ENCODE data around the gene ELAPOR1.

Gene ELAPOR1

DNA sequence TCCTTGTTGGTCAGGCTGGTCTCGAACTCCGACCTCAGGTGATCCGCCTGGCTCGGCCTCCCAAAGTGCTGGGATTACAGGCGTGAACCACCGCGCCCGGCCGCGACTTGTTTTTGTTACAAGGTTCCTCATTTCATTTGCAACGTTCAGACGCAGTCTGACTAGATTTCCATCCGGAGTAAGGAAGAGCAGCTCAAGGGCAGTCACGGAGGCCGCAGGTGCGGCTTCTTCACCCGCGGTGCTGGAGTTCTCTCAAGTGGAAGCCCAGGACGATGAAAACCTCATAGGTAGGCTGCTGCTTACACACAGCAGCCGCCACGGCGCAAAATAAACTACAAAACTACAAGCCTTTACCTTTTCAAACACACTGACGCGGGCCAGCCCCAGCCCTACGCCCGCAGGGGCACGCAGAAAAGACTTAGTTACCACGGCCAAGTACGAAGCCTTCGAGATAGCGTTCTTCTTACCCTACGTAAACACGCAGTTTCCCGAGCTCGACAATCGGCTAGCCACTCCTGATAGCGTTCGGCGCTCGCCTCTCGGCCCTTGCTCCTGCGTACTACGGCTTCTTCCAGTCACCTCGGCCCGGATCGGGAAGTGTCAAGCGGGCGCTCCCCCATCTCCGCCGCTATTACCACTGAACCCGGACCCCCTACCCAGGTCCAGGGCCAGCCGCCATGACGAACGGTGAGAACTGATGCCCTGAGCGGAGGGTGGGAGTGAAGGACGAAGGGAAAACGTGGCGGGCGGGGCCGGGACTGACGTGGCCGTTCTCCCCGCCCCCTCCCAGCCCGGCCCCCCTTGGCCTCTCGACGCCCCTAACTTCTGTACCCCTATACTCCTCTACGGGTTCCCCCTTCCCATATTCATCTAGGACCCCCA lies 23.5 kb upstream of the ELAPOR1 start, which contains the start of gene TMEM167B:
Gene TMEM167B (plus strand): TSS at position 569 of the 882 bp plus-strand sequence. CDS start 109 bp downstream, at position 678.
- peak; percentile 70 for TF ChIP-seq CREB1 (IDR thresholded peaks at IDR 0.05; ENCODE audit: low read depth)
- TF ChIP-seq CEBPB (IDR thresholded peaks at IDR 0.05): peak; percentile 20; the same call in 1 of the 2 replicates
- TF ChIP-seq, protein P1, sequence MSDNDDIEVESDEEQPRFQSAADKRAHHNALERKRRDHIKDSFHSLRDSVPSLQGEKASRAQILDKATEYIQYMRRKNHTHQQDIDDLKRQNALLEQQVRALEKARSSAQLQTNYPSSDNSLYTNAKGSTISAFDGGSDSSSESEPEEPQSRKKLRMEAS (IDR thresholded peaks at IDR 0.05): peak; percentile 97
- peak; percentile 27; the same call in 1 of the 2 replicates for TF ChIP-seq EP300 (IDR thresholded peaks at IDR 0.05; ENCODE audit: borderline replicate concordance)
- no peak for TF ChIP-seq NFIC (IDR thresholded peaks at IDR 0.05)
- peak; percentile 83 for TF ChIP-seq TCF12 (IDR thresholded peaks at IDR 0.05; ENCODE audit: low read depth)
- TF ChIP-seq ZBTB7A (IDR thresholded peaks at IDR 0.05; ENCODE audit: low read depth): 0 out of 2 replicates have a peak, but pooled peaks have one; percentile 40
- peak; percentile 71 for TF ChIP-seq TAF1 (IDR thresholded peaks at IDR 0.05; ENCODE audit: low read depth)
- TF ChIP-seq, protein P2, sequence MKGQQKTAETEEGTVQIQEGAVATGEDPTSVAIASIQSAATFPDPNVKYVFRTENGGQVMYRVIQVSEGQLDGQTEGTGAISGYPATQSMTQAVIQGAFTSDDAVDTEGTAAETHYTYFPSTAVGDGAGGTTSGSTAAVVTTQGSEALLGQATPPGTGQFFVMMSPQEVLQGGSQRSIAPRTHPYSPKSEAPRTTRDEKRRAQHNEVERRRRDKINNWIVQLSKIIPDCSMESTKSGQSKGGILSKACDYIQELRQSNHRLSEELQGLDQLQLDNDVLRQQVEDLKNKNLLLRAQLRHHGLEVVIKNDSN (IDR thresholded peaks at IDR 0.05): no peak
- no peak; the same call in 1 of the 2 replicates for TF ChIP-seq FOXM1 (IDR thresholded peaks at IDR 0.05; ENCODE audit: borderline replicate concordance, low read depth)
- TF ChIP-seq YY1 (IDR thresholded peaks at IDR 0.05; ENCODE audit: low read depth): peak; percentile 90
- no peak for TF ChIP-seq EGR1 (IDR thresholded peaks at IDR 0.05)
- TF ChIP-seq TEAD4 (IDR thresholded peaks at IDR 0.05): peak; percentile 36; the same call in 1 of the 2 replicates
- TF ChIP-seq, protein P3, sequence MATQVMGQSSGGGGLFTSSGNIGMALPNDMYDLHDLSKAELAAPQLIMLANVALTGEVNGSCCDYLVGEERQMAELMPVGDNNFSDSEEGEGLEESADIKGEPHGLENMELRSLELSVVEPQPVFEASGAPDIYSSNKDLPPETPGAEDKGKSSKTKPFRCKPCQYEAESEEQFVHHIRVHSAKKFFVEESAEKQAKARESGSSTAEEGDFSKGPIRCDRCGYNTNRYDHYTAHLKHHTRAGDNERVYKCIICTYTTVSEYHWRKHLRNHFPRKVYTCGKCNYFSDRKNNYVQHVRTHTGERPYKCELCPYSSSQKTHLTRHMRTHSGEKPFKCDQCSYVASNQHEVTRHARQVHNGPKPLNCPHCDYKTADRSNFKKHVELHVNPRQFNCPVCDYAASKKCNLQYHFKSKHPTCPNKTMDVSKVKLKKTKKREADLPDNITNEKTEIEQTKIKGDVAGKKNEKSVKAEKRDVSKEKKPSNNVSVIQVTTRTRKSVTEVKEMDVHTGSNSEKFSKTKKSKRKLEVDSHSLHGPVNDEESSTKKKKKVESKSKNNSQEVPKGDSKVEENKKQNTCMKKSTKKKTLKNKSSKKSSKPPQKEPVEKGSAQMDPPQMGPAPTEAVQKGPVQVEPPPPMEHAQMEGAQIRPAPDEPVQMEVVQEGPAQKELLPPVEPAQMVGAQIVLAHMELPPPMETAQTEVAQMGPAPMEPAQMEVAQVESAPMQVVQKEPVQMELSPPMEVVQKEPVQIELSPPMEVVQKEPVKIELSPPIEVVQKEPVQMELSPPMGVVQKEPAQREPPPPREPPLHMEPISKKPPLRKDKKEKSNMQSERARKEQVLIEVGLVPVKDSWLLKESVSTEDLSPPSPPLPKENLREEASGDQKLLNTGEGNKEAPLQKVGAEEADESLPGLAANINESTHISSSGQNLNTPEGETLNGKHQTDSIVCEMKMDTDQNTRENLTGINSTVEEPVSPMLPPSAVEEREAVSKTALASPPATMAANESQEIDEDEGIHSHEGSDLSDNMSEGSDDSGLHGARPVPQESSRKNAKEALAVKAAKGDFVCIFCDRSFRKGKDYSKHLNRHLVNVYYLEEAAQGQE (IDR thresholded peaks at IDR 0.05; ENCODE audit: low read depth): no peak
- TF ChIP-seq RAD21 (IDR thresholded peaks at IDR 0.05; ENCODE audit: low read depth): no peak

DNA sequence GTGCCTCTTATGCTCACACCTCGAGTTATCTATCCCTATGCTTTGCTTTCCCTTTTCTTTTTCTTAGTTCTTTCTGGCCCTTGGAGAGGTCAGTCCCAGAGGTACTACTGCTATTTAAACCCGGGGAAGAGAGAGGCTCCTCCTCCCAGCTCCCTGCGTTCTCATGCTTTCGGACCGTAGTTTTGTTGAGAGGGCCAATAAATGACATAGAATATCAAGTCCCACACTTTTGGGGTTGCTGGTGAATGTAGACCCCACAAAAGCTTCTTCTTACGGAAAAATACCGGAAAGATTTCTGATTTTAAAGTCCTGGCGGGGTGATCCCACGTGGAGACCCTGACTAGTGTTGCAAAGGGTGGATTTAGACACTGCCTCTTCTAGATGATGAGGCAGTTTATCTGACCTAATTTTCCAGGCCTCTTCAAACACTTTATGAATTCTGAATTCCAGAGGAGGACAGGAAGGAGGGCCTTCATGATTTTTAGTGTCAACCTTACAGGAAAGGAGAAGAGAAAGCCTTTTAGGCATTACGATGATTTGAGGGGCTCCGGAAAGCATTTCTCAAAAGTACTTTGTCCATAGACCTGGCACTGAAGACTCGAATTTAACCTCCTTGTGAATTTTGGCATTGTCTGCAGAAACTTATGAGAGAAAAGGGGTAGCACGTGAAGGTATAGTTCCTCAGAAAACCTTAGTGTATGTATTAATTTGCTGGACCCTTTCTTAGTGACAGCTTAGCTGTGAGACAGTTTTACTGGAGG lies 22.7 kb upstream of the ELAPOR1 start:
- no peak for TF ChIP-seq TCF12 (IDR thresholded peaks at IDR 0.05; ENCODE audit: low read depth)
- TF ChIP-seq NFIC (IDR thresholded peaks at IDR 0.05): no peak
- no peak for TF ChIP-seq YY1 (IDR thresholded peaks at IDR 0.05; ENCODE audit: low read depth)
- no peak for TF ChIP-seq EGR1 (IDR thresholded peaks at IDR 0.05)
- TF ChIP-seq RAD21 (IDR thresholded peaks at IDR 0.05; ENCODE audit: low read depth): no peak
- TF ChIP-seq CEBPB (IDR thresholded peaks at IDR 0.05): no peak
- no peak for TF ChIP-seq FOXM1 (IDR thresholded peaks at IDR 0.05; ENCODE audit: borderline replicate concordance, low read depth)
- TF ChIP-seq TEAD4 (IDR thresholded peaks at IDR 0.05): no peak
- TF ChIP-seq, protein P1 (IDR thresholded peaks at IDR 0.05): no peak
- TF ChIP-seq CREB1 (IDR thresholded peaks at IDR 0.05; ENCODE audit: low read depth): no peak
- TF ChIP-seq EP300 (IDR thresholded peaks at IDR 0.05; ENCODE audit: borderline replicate concordance): no peak
- TF ChIP-seq ZBTB7A (IDR thresholded peaks at IDR 0.05; ENCODE audit: low read depth): no peak
- no peak for TF ChIP-seq TAF1 (IDR thresholded peaks at IDR 0.05; ENCODE audit: low read depth)

DNA sequence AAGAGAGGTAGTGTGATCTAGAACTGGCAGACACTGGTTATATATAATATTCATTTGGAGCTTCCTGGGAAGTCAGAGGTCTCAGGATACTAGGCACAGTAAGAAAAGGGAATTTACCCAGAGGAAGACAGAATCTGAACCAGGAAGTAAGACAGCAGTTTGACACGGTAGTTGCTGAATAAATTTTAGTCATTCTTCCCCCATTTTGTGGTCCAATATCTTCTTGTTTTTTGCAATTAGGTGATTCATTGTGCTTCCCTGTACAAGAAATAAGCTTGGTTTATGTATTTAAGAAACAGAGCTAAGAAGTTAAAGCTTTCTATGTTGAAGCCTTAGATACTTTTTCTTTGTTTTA lies 22.1 kb upstream of the ELAPOR1 start:
- TF ChIP-seq CEBPB (IDR thresholded peaks at IDR 0.05) (no peak), TEAD4 (IDR thresholded peaks at IDR 0.05) (no peak), TCF12 (IDR thresholded peaks at IDR 0.05; ENCODE audit: low read depth) (no peak), YY1 (IDR thresholded peaks at IDR 0.05; ENCODE audit: low read depth) (no peak), EP300 (IDR thresholded peaks at IDR 0.05; ENCODE audit: borderline replicate concordance) (no peak), EGR1 (IDR thresholded peaks at IDR 0.05) (no peak), NFIC (IDR thresholded peaks at IDR 0.05) (no peak), TAF1 (IDR thresholded peaks at IDR 0.05; ENCODE audit: low read depth) (no peak), FOXM1 (IDR thresholded peaks at IDR 0.05; ENCODE audit: borderline replicate concordance, low read depth) (no peak), ZBTB7A (IDR thresholded peaks at IDR 0.05; ENCODE audit: low read depth) (no peak)
- TF ChIP-seq, protein P3 (IDR thresholded peaks at IDR 0.05; ENCODE audit: low read depth): no peak
- TF ChIP-seq, protein P2 (IDR thresholded peaks at IDR 0.05): no peak

DNA sequence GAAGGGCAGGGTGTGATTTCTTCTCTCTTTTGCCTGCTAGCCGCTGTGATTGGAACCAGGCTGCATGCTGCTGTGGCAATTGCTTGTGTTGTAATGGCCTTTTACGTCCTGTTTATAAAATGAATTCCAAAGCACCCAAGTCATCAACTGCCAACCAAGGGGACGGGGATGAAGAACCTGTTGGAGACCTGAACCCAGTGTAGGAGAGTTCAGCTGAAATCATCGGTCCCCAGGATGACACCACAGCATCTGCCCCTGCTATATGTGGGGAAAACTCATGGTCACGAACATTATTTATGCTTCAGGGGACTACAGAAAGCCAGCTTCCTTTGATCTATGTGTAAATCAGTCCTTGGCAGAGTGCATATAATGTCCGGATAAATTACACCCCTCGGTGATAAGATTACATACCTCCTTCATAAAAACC lies 19.5 kb upstream of the ELAPOR1 start:
- TF ChIP-seq YY1 (IDR thresholded peaks at IDR 0.05; ENCODE audit: low read depth) (no peak), TEAD4 (IDR thresholded peaks at IDR 0.05) (no peak), CREB1 (IDR thresholded peaks at IDR 0.05; ENCODE audit: low read depth) (no peak), EGR1 (IDR thresholded peaks at IDR 0.05) (no peak)
